ENCODE data around the gene SCAF8. TPM values are rescaled to one million over a fixed set of nuclear protein-coding genes. Genes with fewer than 3 reads are reported as not detected.

SCAF8 gene
- total RNA-seq, 4 donors from 2014 or later: 33.8 to 49.3 (median 41.7) TPM

DNA sequence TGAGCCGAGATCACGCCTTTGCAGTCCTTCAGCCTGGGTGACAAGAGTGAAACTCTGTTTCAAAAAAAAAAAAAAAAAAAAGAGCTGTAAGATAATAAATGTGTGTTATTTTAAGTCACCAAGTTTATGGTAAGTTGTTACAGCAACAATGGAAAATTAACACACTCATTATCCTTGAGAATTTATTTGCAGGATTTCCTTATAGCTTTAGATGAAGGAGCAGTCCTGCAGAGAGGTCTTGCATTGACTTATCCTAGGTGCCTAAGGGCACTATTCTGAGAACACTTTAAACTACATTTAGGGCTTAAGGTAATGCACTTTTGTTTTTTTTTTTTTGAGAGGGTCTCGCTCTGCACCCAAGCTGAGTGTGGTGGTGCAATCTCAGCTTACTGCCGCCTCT is 13.8 kb upstream of the SCAF8 start:
- no peak overlapping the region for H3K27ac ChIP-seq
- no peaks in the 10 kb centered on the region for H3K9me3 ChIP-seq
- no peaks in the 10 kb centered on the region for H3K4me1 ChIP-seq
- in situ Hi-C loops (cut with MboI; ENCODE audit: low sequenced_read_pairs in 4 of 4): no loop called here
- ATAC-seq: no peak
- H3K4me3 ChIP-seq: no peak overlapping the region
- intact Hi-C loops (cut with DNase I; ENCODE audit: low total_unique reads): no loop called here
- no peaks in the 10 kb centered on the region for H3K36me3 ChIP-seq
- H3K27me3 ChIP-seq: no peaks in the 10 kb centered on the region
- TF ChIP-seq POLR2A (IDR thresholded peaks at IDR 0.05): no peak
- DNase-seq: no peak

DNA sequence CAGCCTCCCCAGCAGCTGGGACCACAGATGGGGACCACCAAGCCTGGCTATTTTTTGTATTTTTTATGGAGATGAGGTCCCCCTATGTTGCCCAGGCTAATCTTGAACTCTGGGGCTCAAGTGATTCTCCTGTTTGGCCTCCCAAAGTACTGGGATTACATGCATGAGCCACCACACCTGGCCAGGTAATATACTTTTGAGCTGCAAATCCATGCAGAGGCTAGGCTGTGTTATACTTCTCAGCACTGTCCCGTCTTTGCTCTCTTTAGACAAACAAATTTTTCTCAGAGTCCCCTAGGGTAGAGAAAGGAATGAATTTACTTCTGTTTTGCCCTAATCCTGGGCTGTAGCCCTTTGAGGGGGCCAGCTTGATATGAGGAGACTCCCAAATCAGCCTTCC is 13.4 kb upstream of the SCAF8 start:
- Histone ChIP-seq H3K27ac (no peak overlapping the region), H3K4me3 (no peak overlapping the region), H3K9me3 (no peaks in the 10 kb centered on the region), H3K36me3 (no peaks in the 10 kb centered on the region), H3K27me3 (no peaks in the 10 kb centered on the region), H3K4me1 (no peaks in the 10 kb centered on the region)
- intact Hi-C loops (cut with DNase I; ENCODE audit: low total_unique reads) (no loop called here), in situ Hi-C loops (cut with MboI; ENCODE audit: low sequenced_read_pairs in 4 of 4) (no loop called here)
- TF ChIP-seq POLR2A (IDR thresholded peaks at IDR 0.05) (no peak), CTCF (IDR thresholded peaks at IDR 0.05 in 4 of 5, conservative IDR thresholded peaks at IDR 0.05 in 1 of 5) (no peak)
- ATAC-seq (no peak), DNase-seq (no peak)

GRCh38 chr6:154721460-154721859 is 11.8 kb upstream of the SCAF8 start:
- H3K4me3 ChIP-seq: no peak overlapping the region
- ATAC-seq (no peak), DNase-seq (no peak)
- no peak for TF ChIP-seq POLR2A (IDR thresholded peaks at IDR 0.05)
- no peak for TF ChIP-seq CTCF (IDR thresholded peaks at IDR 0.05 in 4 of 5, conservative IDR thresholded peaks at IDR 0.05 in 1 of 5)
- no peak overlapping the region for H3K27ac ChIP-seq
- no peaks in the 10 kb centered on the region for H3K4me1 ChIP-seq
- H3K27me3 ChIP-seq: no peaks in the 10 kb centered on the region
- in situ Hi-C loops (cut with MboI; ENCODE audit: low sequenced_read_pairs in 4 of 4): no loop called here
- H3K9me3 ChIP-seq: no peaks in the 10 kb centered on the region
- intact Hi-C loops (cut with DNase I; ENCODE audit: low total_unique reads): no loop called here
- no peaks in the 10 kb centered on the region for H3K36me3 ChIP-seq

DNA sequence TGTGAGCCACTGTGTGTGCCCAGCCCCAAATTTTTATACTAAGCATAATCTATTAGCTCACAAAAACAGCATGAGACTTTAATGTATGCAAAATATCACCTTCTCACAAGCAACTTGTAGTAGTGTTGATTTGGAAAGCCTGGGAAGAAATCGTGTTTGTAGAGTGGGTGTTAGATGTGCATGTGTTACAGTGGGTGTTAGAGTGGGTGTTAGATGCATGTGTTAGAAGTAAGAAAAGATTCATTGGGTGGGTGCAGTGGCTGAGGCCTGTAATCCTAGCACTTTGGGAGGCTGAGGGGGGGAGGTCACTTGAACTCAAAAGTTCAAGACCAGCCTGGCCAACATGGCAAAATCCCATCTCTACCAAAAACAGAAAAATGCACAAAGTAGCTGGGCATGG is 6.3 kb upstream of the SCAF8 start:
- in situ Hi-C loops (cut with MboI; ENCODE audit: low sequenced_read_pairs in 4 of 4): loop anchor here in 1 of 4 donors (25.0 kb wide), 1 partner anchor 1740 kb away; the partner anchor contains the start of gene FBXO5

More for the DNA sequence above, 6.3 kb upstream of the SCAF8 start:
- no peak overlapping the region for H3K4me3 ChIP-seq
- H3K36me3 ChIP-seq: no peaks in the 10 kb centered on the region
- DNase-seq (no peak), ATAC-seq (no peak)
- intact Hi-C loops (cut with DNase I; ENCODE audit: low total_unique reads): no loop called here
- H3K4me1 ChIP-seq: no peaks in the 10 kb centered on the region
- H3K27ac ChIP-seq: no peak overlapping the region
- H3K27me3 ChIP-seq: no peaks in the 10 kb centered on the region
- TF ChIP-seq POLR2A (IDR thresholded peaks at IDR 0.05): no peak
- TF ChIP-seq CTCF (IDR thresholded peaks at IDR 0.05 in 4 of 5, conservative IDR thresholded peaks at IDR 0.05 in 1 of 5): no peak
- no peaks in the 10 kb centered on the region for H3K9me3 ChIP-seq

Measured in gastrocnemius medialis (tissue), 4 donors.